ENCODE data around the gene DBH.

The DBH gene

GRCh38 chr9:133635533-133636531 lies at the start of gene DBH:
TSS of gene DBH (plus strand) at chr9:133636363. CDS start at chr9:133636372, 9 bp downstream.
- DNase-seq (ENCODE audit: low spot score): no peak

GRCh38 chr9:133587051-133587450 lies 49.1 kb upstream of the DBH start:
- no peak for DNase-seq (ENCODE audit: low spot score)

DNA sequence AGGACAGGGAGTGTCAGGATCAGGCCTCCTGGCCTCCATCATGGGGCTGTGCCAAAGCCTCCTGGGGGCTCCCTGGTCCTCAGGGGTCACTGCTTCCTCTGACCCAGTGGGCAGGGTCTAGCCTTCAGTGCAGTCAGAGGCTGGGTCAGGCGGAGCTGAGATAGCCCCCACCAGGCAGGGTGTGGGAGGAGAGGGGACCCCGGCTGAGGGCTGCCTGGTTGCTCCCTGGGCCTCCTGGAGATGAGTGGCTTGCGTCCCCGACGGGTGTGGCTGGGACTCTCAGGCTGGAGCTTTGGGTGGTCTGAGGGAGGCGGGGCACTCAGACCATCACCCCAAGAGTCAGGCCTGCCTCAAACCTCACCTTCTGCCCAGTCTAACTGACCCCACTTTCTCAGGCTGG lies 48.7 kb upstream of the DBH start:
- no peak for DNase-seq (ENCODE audit: low spot score)

- no peak for DNase-seq (ENCODE audit: low spot score)
Measured at GRCh38 chr9:133589454-133590227, 46.5 kb upstream of the DBH start.

DNA sequence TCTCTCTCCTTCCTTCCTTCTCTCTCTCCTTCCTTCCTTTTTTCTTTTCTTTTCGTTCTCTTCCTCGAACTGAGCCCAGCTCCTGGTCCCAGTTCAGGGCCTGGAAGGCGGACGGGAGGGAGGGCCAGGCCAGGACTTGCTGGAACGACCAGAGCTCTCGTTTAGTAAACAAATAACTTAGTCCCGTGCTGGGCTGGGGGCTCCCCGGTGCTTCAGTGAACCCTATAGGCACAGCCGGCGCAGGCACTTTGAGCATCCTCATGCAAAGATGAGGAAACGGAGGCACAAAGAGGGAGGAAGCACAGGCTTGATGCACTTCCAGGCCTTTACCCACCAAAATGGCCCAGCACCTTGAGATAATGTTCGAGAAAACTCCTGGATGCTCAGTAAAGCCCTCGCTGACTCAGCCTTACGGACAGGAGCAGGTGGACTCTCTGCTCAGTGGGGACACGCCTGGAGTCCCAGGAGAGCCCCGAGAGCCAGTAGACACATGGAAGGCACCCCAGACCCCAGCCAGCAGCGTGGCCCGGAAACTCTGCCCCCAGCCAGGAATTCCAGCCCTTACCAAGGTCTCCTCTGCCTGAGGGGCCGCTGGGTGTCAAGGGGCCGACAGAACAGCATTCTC lies 45.8 kb upstream of the DBH start:
- DNase-seq (ENCODE audit: low spot score): no peak

- no peak for DNase-seq (ENCODE audit: low spot score)
Measured at GRCh38 chr9:133591116-133591910, 44.9 kb upstream of the DBH start.

DNA sequence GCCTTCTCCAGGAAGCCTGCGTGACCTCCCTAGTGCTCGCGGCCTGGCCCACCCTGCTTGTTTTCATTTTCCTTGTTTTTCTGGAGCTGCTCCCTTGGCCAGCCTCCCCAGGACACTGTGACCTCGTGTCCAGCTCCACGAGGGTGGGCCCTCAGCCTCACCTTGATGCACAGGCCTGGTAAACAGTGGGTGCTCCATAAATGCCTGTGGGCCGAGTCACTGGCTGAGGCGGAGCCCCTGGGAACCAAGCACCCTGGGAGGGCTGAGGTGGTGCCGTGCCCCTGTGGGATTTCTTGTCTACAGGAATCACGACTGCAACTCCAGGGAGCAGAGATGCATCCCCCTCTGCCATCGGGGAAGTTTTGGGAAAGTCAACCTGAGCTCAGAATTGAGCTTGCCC lies 44.2 kb upstream of the DBH start:
- DNase-seq (ENCODE audit: low spot score): no peak

GRCh38 chr9:133592731-133593409 lies 43.3 kb upstream of the DBH start:
- DNase-seq (ENCODE audit: low spot score): no peak

- DNase-seq (ENCODE audit: low spot score): no peak
Measured at GRCh38 chr9:133593587-133594253, 42.4 kb upstream of the DBH start.

DNA sequence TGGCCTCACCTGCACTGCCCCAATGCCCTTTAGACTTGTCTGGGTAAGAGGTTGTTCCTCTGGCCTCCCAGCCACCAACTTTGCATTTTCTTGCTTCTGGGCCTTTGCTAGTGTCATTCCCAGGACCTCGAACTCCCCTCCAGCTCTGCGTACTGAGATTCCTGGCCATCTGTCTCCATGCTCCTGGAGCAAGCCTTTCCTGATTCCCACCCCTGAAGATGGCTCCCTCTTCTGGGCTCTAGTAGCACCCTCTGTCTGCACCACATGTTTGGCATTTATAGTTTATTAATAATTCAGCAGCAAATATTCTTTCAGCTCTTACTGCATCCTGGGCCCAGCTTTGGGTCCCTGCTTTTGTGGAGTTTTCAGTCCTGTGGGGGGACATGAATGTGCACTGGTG lies 41.9 kb upstream of the DBH start:
- no peak for DNase-seq (ENCODE audit: low spot score)

GRCh38 chr9:133595910-133596309 lies 40.3 kb upstream of the DBH start:
- no peak for DNase-seq (ENCODE audit: low spot score)

GRCh38 chr9:133597316-133597957 lies 38.7 kb upstream of the DBH start:
- no peak for DNase-seq (ENCODE audit: low spot score)

DNA sequence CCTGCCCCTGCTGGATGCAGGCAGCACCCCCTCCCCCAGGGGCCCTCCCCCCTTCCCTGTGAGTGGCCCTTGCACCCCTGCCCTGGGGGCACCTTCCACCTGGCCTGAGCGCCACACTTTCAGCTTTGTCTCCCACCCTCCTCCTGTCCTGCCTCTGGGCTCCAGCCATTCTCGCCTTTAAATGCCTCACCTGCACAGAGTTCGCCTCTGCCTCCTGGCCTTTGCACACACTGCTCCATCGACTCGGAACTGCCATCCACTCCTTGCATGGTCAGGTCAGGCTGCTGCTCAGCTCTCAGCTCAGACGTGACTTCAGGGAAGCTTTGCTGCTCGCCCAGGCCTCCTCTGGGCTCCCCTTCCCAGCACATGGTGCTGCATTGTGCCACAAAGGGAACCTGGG lies 37.2 kb upstream of the DBH start:
- DNase-seq (ENCODE audit: low spot score): no peak

DNA sequence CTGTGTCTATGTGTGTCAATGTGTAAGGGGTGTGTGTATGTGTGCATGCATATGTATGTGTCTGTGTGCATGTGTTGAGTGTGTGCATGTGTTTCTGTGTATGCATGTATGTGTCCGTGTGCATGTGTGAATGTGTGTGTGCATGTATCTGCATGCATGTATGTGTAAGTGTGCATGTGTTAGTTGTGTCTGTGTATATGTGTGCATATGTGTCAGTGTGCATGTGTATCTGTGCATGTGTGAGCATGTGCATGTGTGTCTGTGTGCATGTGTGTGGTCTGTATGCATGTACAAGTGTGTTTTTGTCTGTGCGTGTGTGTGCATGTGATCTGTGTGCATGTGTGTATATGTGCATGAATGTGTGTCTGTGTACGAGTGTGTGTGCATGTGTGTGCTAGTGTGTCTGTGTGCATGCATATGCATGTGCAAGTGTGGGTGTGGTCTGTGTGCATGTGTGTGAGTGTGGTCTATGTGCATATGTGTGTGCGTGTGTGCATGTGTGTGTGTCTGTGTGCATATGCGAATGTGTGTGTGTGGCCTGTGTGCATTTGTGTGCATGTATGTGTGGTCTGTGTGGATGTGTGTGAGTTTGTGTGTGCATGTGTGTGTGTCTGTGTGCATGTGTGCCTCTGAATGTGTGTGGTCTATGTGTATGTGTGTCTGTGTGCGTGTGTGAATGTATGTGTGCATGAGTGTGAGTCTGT lies 36.5 kb upstream of the DBH start:
- no peak for DNase-seq (ENCODE audit: low spot score)

- DNase-seq (ENCODE audit: low spot score): no peak
Measured at GRCh38 chr9:133600739-133601138, 35.4 kb upstream of the DBH start.

GRCh38 chr9:133601746-133602145 lies 34.4 kb upstream of the DBH start:
- no peak for DNase-seq (ENCODE audit: low spot score)

DNA sequence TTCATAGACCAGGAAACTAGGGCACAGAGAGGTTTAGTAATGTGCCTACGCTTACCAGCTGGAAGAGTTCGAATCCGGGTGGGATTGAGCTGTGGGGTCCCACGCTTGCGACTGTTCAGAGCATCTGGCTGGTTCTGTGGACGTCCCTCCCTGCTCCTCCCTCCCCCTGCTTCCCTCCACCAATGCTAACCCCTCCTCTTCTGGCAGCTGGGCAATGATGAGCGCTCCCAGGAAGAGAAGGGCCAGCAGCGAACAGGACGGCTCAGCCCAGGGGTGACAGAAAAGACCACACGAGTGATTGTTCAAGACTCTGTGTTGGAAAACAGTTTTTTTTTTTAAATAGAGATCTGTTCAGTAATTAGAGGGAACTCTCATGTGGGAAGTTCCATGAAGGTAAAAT lies 33.9 kb upstream of the DBH start:
- no peak for DNase-seq (ENCODE audit: low spot score)

- DNase-seq (ENCODE audit: low spot score): no peak
Measured at GRCh38 chr9:133603135-133603927, 32.8 kb upstream of the DBH start.

DNA sequence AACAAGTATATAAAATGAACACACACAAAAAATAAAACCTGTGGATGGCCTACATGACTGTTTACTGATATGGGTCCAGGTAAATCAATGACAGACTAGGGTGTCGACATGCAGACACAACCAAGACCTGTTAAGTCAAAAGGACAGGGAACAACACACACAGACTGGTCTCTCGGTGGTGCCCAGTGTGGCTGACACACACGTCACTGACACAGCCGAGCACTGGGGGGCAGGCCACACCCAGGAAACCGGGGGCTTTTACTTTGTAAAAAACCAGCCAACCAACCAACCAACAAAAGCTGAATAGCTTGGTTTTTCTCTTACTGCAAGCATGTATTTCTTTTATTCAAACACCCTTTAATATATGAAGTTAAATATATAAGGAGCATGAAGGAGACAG lies 31.9 kb upstream of the DBH start:
- no peak for DNase-seq (ENCODE audit: low spot score)

All from putamen (tissue), 1 donor.